NCI-H2196 (cell line): ENCODE results near the gene BBS1.
A peak's percentile ranks its signal among the peaks of the same experiment; 100 is the strongest.

Experiments used
- DNase-seq: peaks from one replicate; lab custom pipeline; 2025; ENCODE audit not compliant: unreplicated experiment; lab: John Stamatoyannopoulos, UW

Gene BBS1

GRCh38 chr11:66477263-66478201 lies 32.9 kb upstream of the BBS1 start:
- DNase-seq = no peak

GRCh38 chr11:66478729-66479393 lies 31.6 kb upstream of the BBS1 start:
- DNase-seq = peak; percentile 39

DNA sequence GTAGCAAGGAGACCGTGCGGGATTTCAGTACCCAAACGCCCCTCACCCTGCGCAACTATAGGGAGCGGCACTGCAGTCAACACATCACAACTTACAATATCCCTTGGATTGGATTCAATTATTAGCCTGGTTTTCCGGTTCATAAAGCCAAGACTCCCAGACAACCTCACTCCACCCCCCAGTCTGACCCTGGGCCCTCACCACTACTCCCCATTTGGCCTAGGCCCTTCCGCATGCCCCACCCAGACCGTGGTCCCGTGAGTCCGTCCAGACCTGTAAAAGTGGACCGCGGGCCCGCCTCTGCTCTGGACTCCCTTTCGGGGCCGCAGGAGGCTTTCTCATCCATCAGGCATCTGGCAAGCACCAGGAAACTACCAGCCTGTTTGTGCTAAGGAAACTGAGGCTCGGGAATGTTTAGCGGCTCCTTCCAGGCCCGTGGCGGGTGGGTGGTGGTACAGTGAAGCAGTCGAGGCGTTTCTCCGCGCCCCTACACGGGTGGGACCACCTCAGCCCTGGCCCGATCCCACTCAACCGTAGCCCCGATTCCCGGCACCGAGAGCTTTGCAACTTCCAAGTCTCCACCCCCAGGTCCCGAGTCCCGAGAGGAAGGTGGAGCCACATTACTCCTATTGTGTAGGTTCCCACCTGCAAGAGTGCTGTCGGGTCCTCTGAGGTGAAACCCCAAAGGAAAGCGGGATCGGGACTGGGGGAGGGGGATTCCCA lies 30.9 kb upstream of the BBS1 start:
- DNase-seq = peak; percentile 84

GRCh38 chr11:66480117-66480938 lies 30.1 kb upstream of the BBS1 start, which contains the start of gene DPP3:
TSS of gene DPP3 (plus strand) at chr11:66480434. CDS start at chr11:66482201, 1,767 bp downstream.
- peak; percentile 98 for DNase-seq

DNA sequence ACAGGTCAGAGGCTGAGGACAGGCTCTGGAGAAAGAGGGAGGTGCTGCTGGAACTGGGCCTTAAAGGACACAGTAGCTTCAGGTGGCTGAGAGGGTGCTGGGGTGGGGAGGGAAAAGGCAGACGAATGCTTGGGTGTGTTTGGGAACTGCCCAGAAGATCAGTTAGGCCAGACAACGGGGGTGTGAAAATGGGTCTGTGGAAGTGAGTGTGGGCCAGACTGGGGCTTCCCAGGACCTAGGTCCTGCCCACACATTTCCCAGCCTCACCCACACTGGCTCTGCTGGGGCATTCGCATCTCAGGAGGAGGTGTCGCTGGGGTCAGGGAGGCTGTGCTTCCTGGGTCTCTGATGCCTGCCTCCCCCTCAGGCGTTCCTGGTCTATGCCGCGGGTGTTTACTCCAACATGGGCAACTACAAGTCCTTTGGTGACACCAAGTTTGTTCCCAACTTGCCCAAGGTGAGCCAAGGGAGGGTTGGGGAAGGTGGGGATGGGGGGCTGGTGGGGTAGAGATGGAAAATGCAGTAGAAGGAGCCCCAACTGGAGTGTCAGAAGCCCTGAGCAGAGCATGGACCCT lies 25.5 kb upstream of the BBS1 start:
- DNase-seq = no peak

DNA sequence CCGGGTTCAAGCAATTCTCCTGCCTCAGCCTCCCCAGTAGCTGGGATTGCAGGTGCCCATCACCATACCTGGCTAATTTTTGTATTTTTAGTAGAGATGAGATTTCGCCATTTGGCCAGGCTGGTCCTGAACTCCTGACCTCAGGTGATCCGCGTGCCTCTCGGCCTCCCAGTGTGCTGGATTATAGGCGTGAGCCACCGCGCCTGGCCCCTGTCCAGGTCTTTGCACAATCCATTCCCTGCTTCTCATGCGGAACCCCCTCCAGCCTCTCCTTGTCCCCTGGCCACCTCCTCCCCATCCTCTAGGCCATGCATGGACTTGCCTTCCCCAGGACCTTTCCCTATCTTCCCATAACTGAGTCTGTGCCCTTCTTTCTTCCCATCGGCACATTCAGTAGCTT lies 21.5 kb upstream of the BBS1 start:
- DNase-seq = no peak

GRCh38 chr11:66489636-66490035 lies 20.8 kb upstream of the BBS1 start:
- DNase-seq = peak; percentile 79

DNA sequence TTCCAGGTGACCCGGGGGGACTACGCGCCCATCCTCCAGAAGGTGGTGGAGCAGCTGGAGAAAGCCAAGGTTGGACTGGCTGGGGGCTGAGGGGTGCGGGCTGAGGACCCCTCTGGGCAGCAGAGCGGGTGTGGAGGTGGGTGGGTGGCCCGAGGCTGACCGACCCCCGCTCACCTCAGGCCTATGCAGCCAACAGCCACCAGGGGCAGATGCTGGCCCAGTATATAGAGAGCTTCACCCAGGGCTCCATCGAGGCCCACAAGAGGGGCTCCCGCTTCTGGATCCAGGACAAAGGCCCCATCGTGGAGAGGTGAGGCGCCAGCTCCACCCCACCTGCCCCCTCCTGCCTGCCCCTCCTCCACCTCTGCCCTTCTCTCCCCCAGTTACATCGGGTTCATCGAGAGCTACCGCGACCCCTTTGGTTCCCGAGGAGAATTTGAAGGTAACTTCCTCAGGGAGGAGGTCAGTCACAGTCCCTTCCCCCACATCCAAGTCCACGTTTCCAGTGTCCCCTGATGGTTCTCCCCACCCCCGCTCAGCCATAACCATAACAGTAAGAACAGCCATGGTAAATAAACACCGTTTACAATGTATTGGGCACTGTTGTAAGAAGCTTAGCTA lies 19.0 kb upstream of the BBS1 start:
- no peak for DNase-seq

DNA sequence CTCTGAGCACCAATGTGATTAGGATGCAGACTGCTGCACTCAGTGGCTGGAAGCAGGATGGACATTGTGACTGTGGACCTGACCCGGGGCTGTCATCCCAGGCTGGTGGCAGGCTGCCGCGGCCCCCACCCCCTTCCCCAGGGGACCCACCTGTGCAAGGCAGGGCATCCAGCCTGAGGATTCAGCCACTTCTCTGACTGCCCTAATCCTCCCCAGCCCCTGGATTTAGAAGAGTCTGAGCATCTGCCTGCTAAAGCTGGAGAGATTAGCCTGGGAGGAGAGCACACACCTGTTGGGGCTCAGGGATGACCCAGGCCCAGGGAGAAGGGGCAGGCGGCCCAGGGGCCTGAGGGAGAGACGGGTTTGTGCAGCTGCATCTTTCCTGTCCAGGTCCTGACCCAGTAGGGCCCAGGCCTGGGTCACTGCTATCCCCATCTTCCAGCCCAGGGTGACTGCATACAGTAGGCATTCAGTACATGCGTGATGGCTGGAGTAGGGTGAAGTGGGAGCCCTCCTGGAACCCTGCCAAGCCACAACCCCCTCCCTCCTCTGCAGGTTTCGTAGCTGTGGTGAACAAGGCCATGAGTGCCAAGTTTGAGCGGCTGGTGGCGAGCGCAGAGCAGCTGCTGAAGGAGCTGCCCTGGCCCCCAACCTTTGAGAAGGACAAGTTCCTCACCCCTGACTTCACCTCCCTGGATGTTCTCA lies 18.1 kb upstream of the BBS1 start:
- DNase-seq = no peak

DNA sequence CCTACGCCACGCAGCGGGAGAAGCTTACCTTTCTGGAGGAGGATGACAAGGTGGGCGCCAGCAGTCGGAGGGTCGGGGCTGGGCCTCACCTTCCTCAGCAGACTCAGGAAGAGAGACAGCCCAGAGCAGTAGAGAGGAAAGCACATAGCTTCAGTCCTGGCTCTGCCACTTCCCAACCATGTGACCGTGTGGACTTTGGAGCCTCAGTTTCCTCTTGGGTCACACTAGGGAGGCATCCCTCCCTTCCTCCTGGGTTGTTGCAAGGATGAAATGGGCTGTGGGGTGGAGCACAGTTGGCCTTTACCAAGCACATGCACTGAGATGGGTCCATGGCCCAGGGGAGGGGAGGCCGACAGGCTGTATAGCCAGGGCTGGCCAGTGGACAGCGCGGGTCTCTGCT lies 17.3 kb upstream of the BBS1 start:
- no peak for DNase-seq

DNA sequence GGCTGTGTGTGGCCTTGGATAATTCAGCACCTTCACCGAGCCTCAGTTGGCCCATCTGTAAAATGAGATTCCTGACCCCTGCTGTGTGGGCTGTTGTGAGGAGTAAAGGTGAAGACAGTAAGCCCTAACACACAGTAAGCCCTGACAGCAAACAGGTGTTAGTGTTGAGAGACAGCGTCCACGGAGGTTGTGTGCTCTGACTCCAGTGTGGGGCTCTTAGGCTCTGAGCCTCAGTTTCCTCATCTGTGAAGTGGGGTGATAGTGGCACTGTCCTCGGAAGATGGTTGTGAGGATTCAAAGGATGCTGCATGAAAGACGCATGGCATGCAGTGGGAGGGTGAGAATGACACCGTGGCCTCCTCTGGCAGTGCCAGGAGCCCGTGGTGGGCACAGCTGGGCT lies 16.0 kb upstream of the BBS1 start:
- DNase-seq = no peak

DNA sequence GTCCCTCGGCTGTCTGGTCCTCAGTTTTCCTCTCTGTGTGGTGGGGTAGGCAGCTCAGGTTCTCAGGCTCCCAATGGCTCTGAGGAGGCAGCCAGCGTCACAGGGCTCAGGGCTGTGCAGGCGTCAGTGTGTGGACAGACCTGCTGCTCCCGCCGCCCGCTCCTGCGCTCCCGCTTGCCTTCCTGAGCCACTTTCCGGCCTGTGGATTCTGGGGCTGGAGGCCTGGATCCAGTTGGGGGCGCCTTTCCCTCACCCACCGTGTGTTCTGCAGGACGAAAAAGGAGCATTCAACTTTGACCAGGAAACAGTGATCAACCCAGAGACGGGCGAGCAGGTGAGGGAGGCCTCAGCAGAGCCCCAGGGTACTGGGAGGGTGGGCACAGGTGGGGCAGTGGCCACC lies 15.5 kb upstream of the BBS1 start:
- DNase-seq = no peak

DNA sequence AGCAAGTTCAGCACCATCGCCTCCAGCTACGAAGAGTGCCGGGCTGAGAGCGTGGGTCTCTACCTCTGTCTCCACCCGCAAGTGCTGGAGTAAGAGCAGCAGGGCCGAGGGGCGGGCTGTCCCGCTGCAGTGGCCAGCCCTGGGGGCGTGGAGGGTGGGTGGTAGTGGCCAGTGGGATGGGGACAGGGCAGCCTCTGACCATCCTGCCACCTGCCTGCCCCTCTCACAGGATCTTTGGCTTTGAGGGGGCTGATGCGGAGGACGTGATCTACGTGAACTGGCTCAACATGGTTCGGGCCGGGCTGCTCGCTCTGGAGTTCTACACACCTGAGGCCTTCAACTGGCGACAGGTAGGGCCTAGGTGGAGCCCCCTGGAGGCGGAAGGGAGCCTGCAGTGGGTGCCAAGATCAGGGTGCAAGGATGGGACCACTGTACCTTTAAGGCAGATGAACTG lies 15.0 kb upstream of the BBS1 start:
- DNase-seq = no peak

GRCh38 chr11:66497206-66497605 lies 13.2 kb upstream of the BBS1 start:
- no peak for DNase-seq

- no peak for DNase-seq
Observed at GRCh38 chr11:66498506-66498905, 11.9 kb upstream of the BBS1 start.

- no peak for DNase-seq
Observed at GRCh38 chr11:66505276-66505816, 5.1 kb upstream of the BBS1 start.

DNA sequence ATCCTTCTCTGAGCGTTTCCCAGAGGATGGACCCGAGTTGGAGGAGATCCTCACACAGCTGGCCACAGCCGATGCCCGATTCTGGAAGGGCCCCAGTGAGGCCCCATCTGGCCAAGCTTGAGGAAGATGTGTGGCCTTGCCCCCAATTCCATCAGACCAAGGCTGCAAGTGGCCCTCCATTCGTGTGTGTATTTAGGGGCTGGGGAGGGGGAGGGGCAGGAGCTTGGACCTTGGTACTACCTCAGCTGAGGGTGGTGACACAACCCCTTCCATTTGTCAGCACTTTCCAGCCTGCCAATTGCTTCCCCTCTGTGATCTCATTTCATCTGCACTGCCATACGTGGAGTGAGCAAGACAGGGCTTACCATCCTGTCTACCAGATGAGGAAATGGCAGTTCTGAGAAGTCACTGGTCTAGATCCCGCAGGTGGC lies 1.3 kb upstream of the BBS1 start:
- DNase-seq = no peak

GRCh38 chr11:66510990-66511339 lies 530 bp downstream of the BBS1 start:
- no peak for DNase-seq

- no peak for DNase-seq
Observed at GRCh38 chr11:66523611-66524010, 13.2 kb downstream of the BBS1 start.
